Measurements from ENCODE around the gene NAB1.

DNA sequence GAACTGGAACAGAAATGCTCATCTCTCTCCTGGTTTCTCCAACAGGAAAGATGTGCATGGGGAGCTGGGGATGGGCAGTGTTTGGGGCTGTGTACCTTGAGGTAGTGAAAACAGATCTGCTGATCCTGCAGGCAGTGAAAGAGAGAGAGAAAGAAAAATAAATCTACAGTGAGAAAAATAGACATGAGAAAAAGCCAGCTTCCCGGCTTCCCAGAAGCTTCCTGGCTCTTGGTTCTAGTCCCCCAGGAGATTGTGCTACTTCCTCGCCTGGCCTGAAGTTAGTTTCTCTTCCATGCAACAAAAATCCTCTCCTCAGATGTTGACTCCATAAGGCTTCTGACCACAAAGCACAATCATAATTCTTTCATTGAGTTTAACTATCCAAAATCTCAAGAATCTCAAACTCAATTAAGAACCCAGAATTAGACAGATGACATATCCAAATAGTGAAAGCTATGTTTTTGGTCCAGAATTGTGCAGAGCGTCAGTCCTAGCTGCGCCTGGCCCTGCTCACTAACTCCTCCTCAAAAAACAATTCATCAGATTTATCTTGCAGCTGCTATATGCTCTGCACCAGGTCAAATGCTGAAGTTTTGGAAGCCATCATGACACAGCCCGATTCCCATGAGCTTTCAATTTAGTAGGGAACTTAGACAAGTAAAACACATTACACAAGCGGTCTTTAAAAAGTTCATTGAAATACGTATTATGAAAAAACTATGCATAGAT, 20.1 kb upstream of the NAB1 start:
- TF ChIP-seq CTCF (IDR thresholded peaks at IDR 0.05) (no peak), POLR2A (IDR thresholded peaks at IDR 0.05) (no peak)
